SK-N-SH (cell line): ENCODE measurements around the gene SGO2. TPM values are rescaled to one million over a fixed set of nuclear protein-coding genes. Genes with fewer than 3 reads are reported as not detected.

Experiments
- CTCF ChIA-PET: fragments of 300-600, 350-600 bp; formaldehyde crosslinking; extraction: SDS; loops from one replicate; lab custom pipeline; 2021; lab: Yijun Ruan, JAX
- POLR2A ChIA-PET: fragments of 350-600 bp; sonication (Branson Sonifier 250); formaldehyde crosslinking; extraction: SDS; loops from one replicate; lab custom pipeline; 2020; ENCODE audit warnings: antibody characterized with exemption, inconsistent platforms; lab: Yijun Ruan, JAX
- DNase-seq: peaks from one replicate; pipeline ENCODE4 v3.0.0; 2012
- H2AFZ ChIP-seq: fragments of 200-600 bp; sonication (generic); 2 replicates; pipeline ENCODE4 v1.8.1; 2016; ENCODE audit warnings: antibody characterized with exemption, mild to moderate bottlenecking, low read depth
- H3F3A ChIP-seq: fragments of 200-600 bp; sonication (generic); replicated peaks from 2 replicates; pipeline ENCODE3; 2016; ENCODE audit warnings: antibody characterized with exemption, mild to moderate bottlenecking; ENCODE audit not compliant: insufficient read depth
- H3K27ac ChIP-seq, 2 experiments: fragments of 200-500 bp in 1 of 2; fragments of 200-600 bp in 1 of 2; sonication (Bioruptor generic) in 1 of 2; sonication (generic), shearing (Covaris generic) in 1 of 2; 2 replicates each; pipeline versions ENCODE4 v1.5.1 to v1.6.1; 2014 to 2016; ENCODE audit warnings: low read depth in 2 of 2, inconsistent platforms in 1 of 2, low read length in 1 of 2, mild to moderate bottlenecking in 1 of 2, mixed read lengths in 1 of 2
- H3K27me3 ChIP-seq: fragments of 200-600 bp; sonication (generic), shearing (Covaris generic); 2 replicates; pipeline ENCODE4 v1.6.1; 2016; ENCODE audit warnings: mixed run types; ENCODE audit not compliant: insufficient read depth
- H3K36me3 ChIP-seq, 2 experiments: fragments of 200-500 bp in 1 of 2; fragments of 200-600 bp in 1 of 2; sonication (Bioruptor generic) in 1 of 2; sonication (generic) in 1 of 2; replicated peaks in 1 of 2; 2 replicates each; pipeline versions ENCODE3 to v1.5.1; 2014 to 2016; ENCODE audit warnings: low read length in 1 of 2, mild to moderate bottlenecking in 1 of 2; ENCODE audit not compliant: insufficient read depth in 2 of 2, control insufficient read depth in 1 of 2
- H3K4me1 ChIP-seq, 2 experiments: fragments of 200-500 bp in 1 of 2; fragments of 200-600 bp in 1 of 2; sonication (Bioruptor generic) in 1 of 2; sonication (generic), shearing (Covaris generic) in 1 of 2; 2 replicates each; pipeline versions ENCODE4 v1.5.1 to v1.6.1; 2014 to 2016; ENCODE audit warnings: low read depth in 1 of 2, low read length in 1 of 2, mixed run types in 1 of 2; ENCODE audit not compliant: insufficient read depth in 2 of 2, control insufficient read depth in 1 of 2
- H3K4me2 ChIP-seq: fragments of 200-600 bp; sonication (generic), shearing (Covaris generic); 2 replicates; pipeline ENCODE4 v1.6.1; 2017; ENCODE audit warnings: mixed run types
- H3K4me3 ChIP-seq, 2 experiments: fragments of 200-500 bp in 1 of 2; fragments of 200-600 bp in 1 of 2; sonication (Bioruptor generic) in 1 of 2; sonication (generic), shearing (Covaris generic) in 1 of 2; 2 replicates each; pipeline versions ENCODE4 v1.5.1 to v1.8.1; 2014 to 2016; ENCODE audit warnings: low read depth in 2 of 2, inconsistent platforms in 1 of 2, low read length in 1 of 2, mild to moderate bottlenecking in 1 of 2, mixed read lengths in 1 of 2, moderate library complexity in 1 of 2
- H3K79me2 ChIP-seq: fragments of 200-600 bp; sonication (generic); 2 replicates; pipeline ENCODE4 v1.8.1; 2017; ENCODE audit warnings: mild to moderate bottlenecking; ENCODE audit not compliant: insufficient read depth
- H3K9ac ChIP-seq: fragments of 200-600 bp; sonication (generic); 2 replicates; pipeline ENCODE4 v1.6.1; 2017; ENCODE audit warnings: mixed run types
- H3K9me2 ChIP-seq: fragments of 200-600 bp; sonication (generic); 2 replicates; pipeline ENCODE4 v1.6.1; 2017; ENCODE audit warnings: mixed run types
- H3K9me3 ChIP-seq: fragments of 200-600 bp; sonication (generic); 2 replicates; pipeline ENCODE4 v1.6.1; 2017; ENCODE audit warnings: mixed run types, mild to moderate bottlenecking, moderate library complexity
- H4K20me1 ChIP-seq: fragments of 200-600 bp; sonication (generic); 2 replicates; pipeline ENCODE4 v1.6.1; 2017; ENCODE audit warnings: mild to moderate bottlenecking, mixed run types; ENCODE audit not compliant: insufficient read depth
- CTCF ChIP-seq: fragments of 200-600 bp; sonication (generic); IDR thresholded peaks from 2 replicates; pipeline ENCODE4 v1.6.1; 2017; ENCODE audit warnings: antibody characterized with exemption, mild to moderate bottlenecking, moderate library complexity
- EP300 ChIP-seq, 2 experiments: IDR thresholded peaks; 2 replicates each; pipeline versions ENCODE4 v1.4.0 to v1.6.1; 2012; ENCODE audit warnings: borderline replicate concordance in 1 of 2, low read depth in 1 of 2, low read length in 1 of 2
- FOSL2 ChIP-seq: IDR thresholded peaks from 2 replicates; pipeline ENCODE4 v1.4.0; 2012; ENCODE audit warnings: low read depth, mild to moderate bottlenecking, moderate library complexity, borderline replicate concordance
- FOXM1 ChIP-seq: IDR thresholded peaks from 2 replicates; pipeline ENCODE4 v1.4.0; 2012; ENCODE audit warnings: low read depth, mild to moderate bottlenecking
- JUND ChIP-seq: IDR thresholded peaks from 2 replicates; pipeline ENCODE4 v1.4.0; 2012
- MAX ChIP-seq: IDR thresholded peaks from 2 replicates; pipeline ENCODE4 v1.4.0; 2012; ENCODE audit warnings: low read depth
- NFIC ChIP-seq: IDR thresholded peaks from 2 replicates; pipeline ENCODE4 v1.4.0; 2012; ENCODE audit warnings: borderline replicate concordance
- PBX3 ChIP-seq: IDR thresholded peaks from 2 replicates; pipeline ENCODE4; 2012
- POLR2AphosphoS5 ChIP-seq: IDR thresholded peaks from 2 replicates; pipeline ENCODE4 v1.6.1; 2012; ENCODE audit warnings: low read depth, low read length
- RCOR1 ChIP-seq: fragments of 150-350 bp; IDR thresholded peaks from 2 replicates; pipeline ENCODE4 v1.6.1; 2017; ENCODE audit warnings: antibody characterized with exemption, low read length
- REST ChIP-seq: IDR thresholded peaks from 2 replicates; pipeline ENCODE4 v1.6.1; 2012; ENCODE audit warnings: mild to moderate bottlenecking, low read depth, low read length, moderate library complexity
- RFX5 ChIP-seq: IDR thresholded peaks from 2 replicates; pipeline ENCODE4 v1.6.1; 2012; ENCODE audit warnings: mild to moderate bottlenecking, improper control_type of control experiment, low read length
- RXRA ChIP-seq: IDR thresholded peaks from 2 replicates; pipeline ENCODE4 v1.4.0; 2012; ENCODE audit warnings: low read depth, mild to moderate bottlenecking, borderline replicate concordance
- SIN3A ChIP-seq: IDR thresholded peaks from 2 replicates; pipeline ENCODE4 v1.6.1; 2012; ENCODE audit warnings: low read depth, mild to moderate bottlenecking, low read length, moderate library complexity, borderline replicate concordance
- SMC3 ChIP-seq: IDR thresholded peaks from 2 replicates; pipeline ENCODE4 v1.6.1; 2012; ENCODE audit warnings: low read depth, low read length, improper control_type of control experiment
- TCF12 ChIP-seq: IDR thresholded peaks from 2 replicates; pipeline ENCODE4 v1.4.0; 2012
- TEAD4 ChIP-seq: IDR thresholded peaks from 2 replicates; pipeline ENCODE4 v1.4.0; 2012; ENCODE audit warnings: mild to moderate bottlenecking, borderline replicate concordance; ENCODE audit not compliant: insufficient read depth
- WGBS: methylation state at CpG from one replicate; pipeline ENCODE4 v1.1.6; 2017; ENCODE audit warnings: low lambda C conversion rate; 5-methylcytosine and 5-hydroxymethylcytosine counted together
- polyA plus RNA-seq, 3 experiments: library from polyadenylated mRNA; depleted of rRNA; stranded (reverse); fragments of >200 nt; gene quantifications; 2 replicates each; pipeline ENCODE4 v1.2.3, GENCODE V29; 2012

Gene SGO2
- polyA plus RNA-seq, 1 of the 3 experiments (the other 2 are of a cell fraction), result 2.8 TPM

GRCh38 chr2:200477667-200478131 is 48.3 kb upstream of the SGO2 start (continued):
- TF ChIP-seq CTCF (no peak), FOXM1 (no peak), MAX (no peak), SIN3A (no peak), SMC3 (no peak)

- Histone ChIP-seq H4K20me1 (no peaks in the 10 kb centered on the region), H3K27me3 (no peaks in the 10 kb centered on the region), H3K79me2 (no peaks in the 10 kb centered on the region), H3F3A (peaks cover 29% of the 10 kb centered on the region), H3K4me1 (peaks cover 13 to 18% of the 10 kb centered on the region in 2 experiments; a peak in 3 of 4 replicates), H3K4me2 (0 out of 2 replicates have a peak overlapping the region, but pooled peaks have one; percentile 17), H3K36me3 (peaks cover 26 to 30% of the 10 kb centered on the region in 2 experiments), H3K9me3 (no peaks in the 10 kb centered on the region), H3K4me3 (no peak overlapping the region), H3K9ac (0 out of 2 replicates have a peak overlapping the region, but pooled peaks have one; percentile 11), H3K9me2 (no peaks in the 10 kb centered on the region), H3K27ac (peak overlapping the region; percentile 53 to 67), H2AFZ (no peak overlapping the region)
- 40% methylated on average over 8 of the region's 8 CpGs for WGBS
- no peak for DNase-seq
- CTCF ChIA-PET, result interaction anchor here (0.7 to 8.8 kb wide), 9 partner anchors 10 to 505 kb away, joined by 3 to 111 read pairs (median 5); partner anchors contain the start of gene KCTD18
- POLR2A ChIA-PET, result no interaction called here
- TF ChIP-seq POLR2AphosphoS5, result no peak
- TF ChIP-seq JUND, result peak; percentile 51
- peak; percentile 68; the same call in 1 of the 2 replicates for TF ChIP-seq FOSL2
- TF ChIP-seq RCOR1, result no peak
- TF ChIP-seq EP300 (IDR thresholded peaks at IDR 0.05; ENCODE audit: borderline replicate concordance in 1 of 2, low read depth in 1 of 2, low read length in 1 of 2), result peak in 1 of 2 experiments; percentile 46; a peak in 2 of 4 replicates
- peak; percentile 33; the same call in 1 of the 2 replicates for TF ChIP-seq PBX3
- no peak for TF ChIP-seq RFX5
- TF ChIP-seq TEAD4, result peak; percentile 48; the same call in 1 of the 2 replicates
- TF ChIP-seq NFIC, result peak; percentile 26; the same call in 1 of the 2 replicates
- TF ChIP-seq REST, result no peak
- peak; percentile 41 for TF ChIP-seq TCF12
- TF ChIP-seq RXRA, result peak; percentile 94
Measured at GRCh38 chr2:200479692-200480265, 46.2 kb upstream of the SGO2 start.
